OCI-LY1 (cell line): ENCODE results near the gene CCDC194.
"Not testable (repeated sequence)": the region's sequence is repeated elsewhere in the genome, so short reads cannot be mapped to it uniquely, and the experiment has no call there.

ENCODE experiments used
- CTCF ChIP-seq: fragments of 200-600 bp; sonication (generic), shearing (Covaris generic); IDR thresholded peaks from 2 replicates; pipeline ENCODE4 v1.5.1; 2017; ENCODE audit warnings: mild to moderate bottlenecking, antibody characterized with exemption, low read length, moderate library complexity, mixed read lengths
- EZH2 ChIP-seq: fragments of 200-600 bp; sonication (generic), shearing (Covaris generic); IDR thresholded peaks from 2 replicates; pipeline ENCODE4 v1.8.0; 2017; ENCODE audit warnings: borderline replicate concordance, mixed run types, mild to moderate bottlenecking, antibody characterized with exemption, low read length, moderate library complexity, mixed read lengths

DNA sequence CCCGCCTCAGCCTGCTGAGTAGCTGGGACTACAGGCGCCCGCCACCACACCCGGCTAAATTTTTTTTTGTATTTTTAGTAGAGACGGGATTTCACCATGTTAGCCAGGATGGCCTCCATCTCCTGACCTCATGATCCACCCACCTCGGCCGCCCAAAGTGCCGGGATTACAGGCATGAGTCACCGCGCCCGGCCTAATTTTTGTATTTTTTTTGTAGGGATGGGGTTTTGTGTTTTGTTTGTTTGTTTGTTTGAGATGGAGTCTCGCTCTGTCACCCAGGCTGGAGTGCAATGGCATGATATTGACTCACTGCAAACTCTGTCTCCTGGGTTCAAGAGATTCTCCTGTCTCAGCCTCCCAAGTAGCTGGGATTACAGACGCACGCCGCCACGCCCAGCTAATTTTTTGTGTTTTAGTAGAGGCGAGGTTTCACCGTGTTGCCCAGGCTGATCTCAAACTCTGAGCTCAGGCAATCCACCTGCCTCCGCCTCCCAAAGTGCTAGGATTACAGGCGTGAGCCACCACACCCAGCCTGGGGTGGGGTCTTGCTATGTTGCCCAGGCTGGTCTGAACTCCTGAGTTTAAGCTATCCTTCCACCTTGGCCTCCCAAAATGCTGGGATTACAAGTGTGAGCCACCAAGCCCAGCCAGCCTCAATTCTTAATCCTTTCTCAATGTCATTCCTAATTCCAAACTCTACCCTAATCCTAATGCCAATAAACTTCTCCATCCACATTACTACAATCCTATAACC, 30.0 kb downstream of the CCDC194 start:
- TF ChIP-seq CTCF, EZH2: not testable (repeated sequence)
